HepG2 (cell line): ENCODE measurements around the gene GOLGA3. TPM values are rescaled to one million over a fixed set of nuclear protein-coding genes. Genes with fewer than 3 reads are reported as not detected.
A peak's percentile ranks its signal among the peaks of the same experiment; 100 is the strongest.

ENCODE experiments used
- ATAC-seq: fragments of 200-7000 bp; cut with Tn5 transposase; 3 replicates; pipeline ENCODE4 v1.9.1; 2020; ENCODE audit warnings: mild to moderate bottlenecking, moderate library complexity
- BruUV-seq: library from RNA; stranded (reverse); fragments of 400-500 nt; replicated peaks from 2 replicates; lab custom pipeline; 2021; lab: Mats Ljungman, UMichigan
- CTCF ChIA-PET: fragments of 300-600 bp; formaldehyde crosslinking; extraction: SDS; loops from one replicate; lab custom pipeline; 2021; ENCODE audit warnings: low total read pairs, inconsistent platforms, low intra/inter-chr PET ratio; lab: Yijun Ruan, JAX
- POLR2A ChIA-PET: fragments of 350-600 bp; sonication (Branson Sonifier 250); formaldehyde crosslinking; loops from one replicate; lab custom pipeline; 2020; ENCODE audit warnings: antibody characterized with exemption, inconsistent platforms; lab: Yijun Ruan, JAX
- DNase-seq: peaks from one replicate; pipeline ENCODE4 v3.0.0-alpha.2; 2015; ENCODE audit warnings: low spot score
- FAIRE-seq: peaks from 3 replicates; lab custom pipeline; 2011; peaks lifted over from hg19 to GRCh38; lab: Jason Lieb, UNC
- H2AFZ ChIP-seq: one replicate; pipeline ENCODE4 v1.6.1; 2011; ENCODE audit warnings: low read length, inconsistent platforms
- H3K27ac ChIP-seq: fragments of 300-600 bp; 3 replicates; pipeline ENCODE4 v1.8.0; 2011; ENCODE audit warnings: mixed run types, mild to moderate bottlenecking, mixed read lengths, low read length, inconsistent platforms; ENCODE audit not compliant: insufficient read depth; ENCODE audit errors: extremely low read length
- H3K27me3 ChIP-seq, 2 experiments: fragments of 200-600 bp in 1 of 2; 2 replicates in 1 of 2; 3 replicates in 1 of 2; pipeline versions ENCODE4 v1.6.0 to v1.8.0; 2011; ENCODE audit warnings: low read length in 2 of 2, mild to moderate bottlenecking in 2 of 2, moderate library complexity in 2 of 2, inconsistent platforms in 1 of 2; ENCODE audit not compliant: insufficient read depth in 2 of 2, control insufficient read depth in 1 of 2
- H3K36me3 ChIP-seq, 2 experiments: fragments of 200-600 bp in 1 of 2; replicated peaks in 1 of 2; 2 replicates in 1 of 2; 3 replicates in 1 of 2; pipeline versions ENCODE4 v1.5.1 to v1.8.0; 2011; ENCODE audit warnings: low read length in 2 of 2, inconsistent platforms in 1 of 2; ENCODE audit not compliant: insufficient read depth in 2 of 2, control insufficient read depth in 1 of 2
- H3K4me1 ChIP-seq: 2 replicates; pipeline ENCODE4 v1.5.1; 2012; ENCODE audit warnings: low read length, inconsistent platforms; ENCODE audit not compliant: insufficient read depth
- H3K4me2 ChIP-seq: 2 replicates; pipeline ENCODE4 v1.6.0; 2011; ENCODE audit warnings: low read depth, low read length, inconsistent platforms
- H3K4me3 ChIP-seq, 3 experiments: fragments of 200-600 bp in 1 of 3; sonication (generic), shearing (Covaris generic) in 1 of 3; replicated peaks in 1 of 3; 2 replicates each; pipeline ENCODE4 v1.5.1; 2011 to 2016; ENCODE audit warnings: low read length in 3 of 3, inconsistent platforms in 2 of 3, low read depth in 2 of 3, mild to moderate bottlenecking in 2 of 3, control low read depth in 1 of 3, mixed read lengths in 1 of 3; ENCODE audit not compliant: insufficient read depth in 1 of 3
- H3K79me2 ChIP-seq: one replicate; pipeline ENCODE4 v1.6.1; 2011; ENCODE audit warnings: low read length, inconsistent platforms; ENCODE audit not compliant: insufficient read depth
- H3K9ac ChIP-seq: 2 replicates; pipeline ENCODE4 v1.6.0; 2011; ENCODE audit warnings: mild to moderate bottlenecking, low read depth, low read length, inconsistent platforms; ENCODE audit not compliant: insufficient read depth
- H3K9me3 ChIP-seq: 2 replicates; pipeline ENCODE4 v1.5.1; 2012; ENCODE audit warnings: mild to moderate bottlenecking, low read length
- H4K20me1 ChIP-seq: 2 replicates; pipeline ENCODE4 v1.6.0; 2011; ENCODE audit warnings: inconsistent platforms, mild to moderate bottlenecking, low read length, moderate library complexity; ENCODE audit not compliant: insufficient read depth
- AGO2 ChIP-seq: fragments of 200-400 bp; formaldehyde crosslinking; optimal IDR thresholded peaks from 2 replicates; pipeline ENCODE3; 2017; ENCODE audit warnings: mild to moderate bottlenecking, low read depth, low read length, moderate library complexity
- FOXA3 ChIP-seq: IDR thresholded peaks from 2 replicates; pipeline ENCODE4 v1.6.1; 2016; ENCODE audit warnings: missing genetic modification reagents, missing compliant biosample characterization
- ISL2 ChIP-seq: sonication (generic); formaldehyde crosslinking; IDR thresholded peaks from 2 replicates; pipeline ENCODE4 v1.5.0; 2020; ENCODE audit warnings: missing genetic modification reagents
- PRPF4 ChIP-seq: fragments of 200-400 bp; formaldehyde crosslinking; IDR thresholded peaks from 2 replicates; pipeline ENCODE4 v1.6.1; 2016; ENCODE audit warnings: low read length, low read depth; ENCODE audit not compliant: poor library complexity, severe bottlenecking
- RBFOX2 ChIP-seq: fragments of 200-400 bp; formaldehyde crosslinking; IDR thresholded peaks from 2 replicates; pipeline ENCODE4 v1.6.1; 2017; ENCODE audit warnings: low read depth, mild to moderate bottlenecking, low read length
- SP1 ChIP-seq, 2 experiments: fragments of 450-650 bp in 1 of 2; sonication (generic) in 1 of 2; formaldehyde crosslinking in 1 of 2; IDR thresholded peaks; 2 replicates each; pipeline versions ENCODE4 v1.4.0 to v1.6.1; 2016 to 2020; ENCODE audit warnings: missing genetic modification reagents in 1 of 2
- ZEB1 ChIP-seq: IDR thresholded peaks from 2 replicates; pipeline ENCODE4 v1.6.1; 2012; ENCODE audit warnings: mild to moderate bottlenecking, low read depth, inconsistent platforms; ENCODE audit not compliant: insufficient replicate concordance
- ZMYM2 ChIP-seq: sonication (generic); formaldehyde crosslinking; IDR thresholded peaks from 2 replicates; pipeline ENCODE4 v1.8.0; 2022; ENCODE audit warnings: mild to moderate bottlenecking, missing genetic modification reagents
- ZNF354B ChIP-seq: sonication (generic); formaldehyde crosslinking; IDR thresholded peaks from 2 replicates; pipeline ENCODE4 v1.8.0; 2022; ENCODE audit warnings: mild to moderate bottlenecking, missing genetic modification reagents
- ZNF382 ChIP-seq: sonication (generic); formaldehyde crosslinking; IDR thresholded peaks from 2 replicates; pipeline ENCODE4 v1.5.0; 2020; ENCODE audit warnings: missing genetic modification reagents, mild to moderate bottlenecking, borderline replicate concordance
- ZNF768 ChIP-seq: sonication (generic); formaldehyde crosslinking; IDR thresholded peaks from 2 replicates; pipeline ENCODE4 v1.4.0; 2020; ENCODE audit warnings: missing genetic modification reagents
- WGBS: methylation state at CpG from one replicate; pipeline ENCODE4 v1.1.6; 2017; ENCODE audit warnings: low lambda C conversion rate; 5-methylcytosine and 5-hydroxymethylcytosine counted together
- in situ Hi-C: cut with HindIII; loops from 2 replicates; pipeline ENCODE4 v1.10.0; 2017; ENCODE audit warnings: low pct_unique_long_range_greater_than_20kb; ENCODE audit not compliant: extremely low pct_ligation_motif_present
- intact Hi-C: fragments of 100-400 bp; cut with micrococcal nuclease; formaldehyde crosslinking; loops from one replicate; pipeline ENCODE4 v1.10.0; 2022; ENCODE audit not compliant: unreplicated experiment
- polyA plus RNA-seq, 8 experiments: library from polyadenylated mRNA; depleted of rRNA in 3 of 8; stranded (reverse) in 7 of 8; unstranded in 1 of 8; fragments of >200 nt; fragmentation: Illumina TruSeq in 4 of 8; extraction: Trizol in 4 of 8; gene quantifications; 2 replicates each; pipeline versions ENCODE4 v1.2.1 to v1.2.3, GENCODE V29; 2011 to 2016; ENCODE audit warnings: low read depth in 4 of 8, missing spikeins in 1 of 8, mixed read lengths in 1 of 8; ENCODE audit not compliant: insufficient read depth in 1 of 8
- total RNA-seq, 5 experiments: library from RNA; depleted of rRNA; stranded (reverse); fragments of >200 nt; fragmentation: Illumina TruSeq; extraction: Trizol; gene quantifications; 2 replicates each; pipeline ENCODE4 v1.2.3, GENCODE V29; 2016; ENCODE audit warnings: low read depth in 1 of 5

GOLGA3 gene
- total and polyA plus RNA-seq, 2 of the 13 experiments (the other 11 are each of a cell fraction or from before 2014, with no cell fraction given), result 22.0 to 43.0 TPM

GRCh38 chr12:132777614-132778013 lies 51.1 kb downstream of the GOLGA3 start:
- no peak for ATAC-seq
- no peak for FAIRE-seq
- Histone ChIP-seq H3K79me2 (no peaks in the 10 kb centered on the region), H3K9ac (no peak overlapping the region), H2AFZ (no peak overlapping the region), H3K9me3 (no peaks in the 10 kb centered on the region), H3K36me3 (peaks cover 45 to 82% of the 10 kb centered on the region in 2 experiments), H3K4me3 (no peak overlapping the region), H4K20me1 (no peaks in the 10 kb centered on the region), H3K4me1 (no peaks in the 10 kb centered on the region), H3K27me3 (no peaks in the 10 kb centered on the region), H3K4me2 (no peak overlapping the region), H3K27ac (no peak overlapping the region)
- in situ Hi-C loops (no loop called here), intact Hi-C loops (no loop called here)
- no TSS peak for BruUV-seq
- ChIA-PET POLR2A (no interaction called here), CTCF (no interaction called here)
- TF ChIP-seq ZNF768 (CRISPR knock-in tag), result peak; percentile 2; the same call in 1 of the 2 replicates
- TF ChIP-seq SP1 (IDR thresholded peaks at IDR 0.05), result no peak
- no peak for TF ChIP-seq SP1 (CRISPR knock-in tag; IDR thresholded peaks at IDR 0.05)
- 100% methylated on average over 4 of the region's 20 CpGs for WGBS
- no peak for DNase-seq

GRCh38 chr12:132776816-132777568 lies 51.7 kb downstream of the GOLGA3 start:
- Histone ChIP-seq H3K9me3 (no peaks in the 10 kb centered on the region), H3K79me2 (no peaks in the 10 kb centered on the region), H3K4me1 (no peaks in the 10 kb centered on the region), H3K9ac (no peak overlapping the region), H3K4me2 (no peak overlapping the region), H3K27ac (no peak overlapping the region), H4K20me1 (no peaks in the 10 kb centered on the region), H3K36me3 (peaks cover 43 to 82% of the 10 kb centered on the region in 2 experiments), H3K27me3 (no peaks in the 10 kb centered on the region), H2AFZ (no peak overlapping the region), H3K4me3 (no peak overlapping the region)
- POLR2A ChIA-PET, result no interaction called here
- in situ Hi-C loops, result no loop called here
- intact Hi-C loops, result no loop called here
- ATAC-seq, result no peak
- FAIRE-seq, result no peak
- BruUV-seq, result no TSS peak
- CTCF ChIA-PET, result no interaction called here
- 91% methylated on average over 26 of the region's 29 CpGs for WGBS
- TF ChIP-seq PRPF4 (no peak), RBFOX2 (0 out of 2 replicates have a peak, but pooled peaks have one; percentile 2), AGO2 (peak; percentile 61), ISL2 (CRISPR knock-in tag) (no peak), ZNF354B (CRISPR knock-in tag) (no peak), ZNF382 (CRISPR knock-in tag) (no peak), ZMYM2 (CRISPR knock-in tag) (no peak), ZEB1 (no peak), FOXA3 (CRISPR knock-in tag) (no peak)
- DNase-seq, result no peak
